Measurements from ENCODE around the gene USO1. TPM values are rescaled to one million over a fixed set of nuclear protein-coding genes. Genes with fewer than 3 reads are reported as not detected.

Gene USO1
- total and polyA plus RNA-seq, 2 of the 13 experiments (the other 11 are each of a cell fraction or from before 2014, with no cell fraction given), result 52.2 to 87.7 TPM

- no TSS peak for BruUV-seq (replicated peaks)
- H2AFZ ChIP-seq (ENCODE audit: low read length), result no peak overlapping the region
- no peaks in the 10 kb centered on the region for H3K79me2 ChIP-seq (ENCODE audit: insufficient read depth, low read length)
- no peaks in the 10 kb centered on the region for H3K36me3 ChIP-seq (replicated peaks in 1 of 2; ENCODE audit: control insufficient read depth in 1 of 2, insufficient read depth in 2 of 2, low read length in 2 of 2)
- H3K9ac ChIP-seq (ENCODE audit: insufficient read depth, low read depth, low read length), result 0 out of 2 replicates have a peak overlapping the region, but pooled peaks have one; percentile 7
- H3K4me3 ChIP-seq (replicated peaks in 1 of 3; ENCODE audit: insufficient read depth in 1 of 3, low read depth in 2 of 3, low read length in 3 of 3), result peak overlapping the region in 2 of 3 experiments; percentile 18 to 25; a peak in 2 of 6 replicates
- no peaks in the 10 kb centered on the region for H3K9me3 ChIP-seq (ENCODE audit: low read length)
- intact Hi-C loops (cut with micrococcal nuclease; ENCODE audit: unreplicated experiment) (no loop called here), in situ Hi-C loops (cut with HindIII; ENCODE audit: extremely low pct_ligation_motif_present, low pct_unique_long_range_greater_than_20kb) (no loop called here)
- H4K20me1 ChIP-seq (ENCODE audit: insufficient read depth, low read length), result no peaks in the 10 kb centered on the region
- peaks cover 61% of the 10 kb centered on the region for H3K4me1 ChIP-seq (ENCODE audit: insufficient read depth, low read length)
- FAIRE-seq, result peak; percentile 72
- H3K27ac ChIP-seq (ENCODE audit: extremely low read length, insufficient read depth, low read length), result peak overlapping the region; percentile 23
- no peaks in the 10 kb centered on the region for H3K27me3 ChIP-seq (ENCODE audit: control insufficient read depth in 1 of 2, insufficient read depth in 2 of 2, low read length in 2 of 2)
- peak; percentile 76 for DNase-seq (ENCODE audit: low spot score)
- H3K4me2 ChIP-seq (ENCODE audit: low read depth, low read length), result peak overlapping the region; percentile 64
- POLR2A ChIA-PET, result no interaction called here
- CTCF ChIA-PET (ENCODE audit: low intra/inter-chr PET ratio, low total read pairs), result no interaction called here
- 20% methylated on average over 3 of the region's 3 CpGs for WGBS (ENCODE audit: low lambda C conversion rate)
- ATAC-seq, result peak; percentile 36
- peak; percentile 66; the same call in 1 of the 2 replicates for TF ChIP-seq CEBPB (IDR thresholded peaks at IDR 0.05; ENCODE audit: borderline replicate concordance, low read depth, low read length)
- TF ChIP-seq ZNF501 (CRISPR knock-in tag; IDR thresholded peaks at IDR 0.05), result no peak
- peak; percentile 73 for TF ChIP-seq ARID5B (CRISPR knock-in tag; IDR thresholded peaks at IDR 0.05)
- TF ChIP-seq NCOR1 (IDR thresholded peaks at IDR 0.05; ENCODE audit: borderline replicate concordance, low read length), result 0 out of 2 replicates have a peak, but pooled peaks have one; percentile 27
- TF ChIP-seq ZFP36 (IDR thresholded peaks at IDR 0.05; ENCODE audit: borderline replicate concordance, low read depth, low read length, partially characterized antibody), result no peak
- peak; percentile 99 for TF ChIP-seq BCL6 (CRISPR knock-in tag; IDR thresholded peaks at IDR 0.05)
- peak; percentile 75 for TF ChIP-seq RARA (CRISPR knock-in tag; IDR thresholded peaks at IDR 0.05)
- 0 out of 2 replicates have a peak, but pooled peaks have one; percentile 8 for TF ChIP-seq POGZ (CRISPR knock-in tag; IDR thresholded peaks at IDR 0.05)
- 0 out of 2 replicates have a peak, but pooled peaks have one; percentile 35 for TF ChIP-seq KAT8 (CRISPR knock-in tag; IDR thresholded peaks at IDR 0.05)
- TF ChIP-seq NR2F2 (IDR thresholded peaks at IDR 0.05; ENCODE audit: borderline replicate concordance, low read depth), result 0 out of 2 replicates have a peak, but pooled peaks have one; percentile 38
- peak; percentile 19; the same call in 1 of the 2 replicates for TF ChIP-seq RXRA (CRISPR knock-in tag; IDR thresholded peaks at IDR 0.05)
- TF ChIP-seq ZNF362 (CRISPR knock-in tag; IDR thresholded peaks at IDR 0.05; ENCODE audit: borderline replicate concordance), result peak; percentile 17; the same call in 1 of the 2 replicates
- TF ChIP-seq GABPB1 (CRISPR knock-in tag; IDR thresholded peaks at IDR 0.05), result 0 out of 2 replicates have a peak, but pooled peaks have one; percentile 14
- TF ChIP-seq SALL1 (CRISPR knock-in tag; IDR thresholded peaks at IDR 0.05), result peak; percentile 13; the same call in 1 of the 2 replicates
- TF ChIP-seq ZNF33A (CRISPR knock-in tag; IDR thresholded peaks at IDR 0.05; ENCODE audit: borderline replicate concordance), result no peak
- TF ChIP-seq FOSL1 (CRISPR knock-in tag; IDR thresholded peaks at IDR 0.05; ENCODE audit: borderline replicate concordance), result peak; percentile 47; the same call in 1 of the 2 replicates
- TF ChIP-seq TEAD3 (CRISPR knock-in tag; optimal IDR thresholded peaks at IDR 0.05; ENCODE audit: borderline replicate concordance), result peak; percentile 15
- no peak for TF ChIP-seq ZBTB20 (CRISPR knock-in tag; IDR thresholded peaks at IDR 0.05; ENCODE audit: borderline replicate concordance, low read depth)
- TF ChIP-seq NFIC (IDR thresholded peaks at IDR 0.05; ENCODE audit: low read length), result peak; percentile 59; the same call in 1 of the 2 replicates
- TF ChIP-seq HIVEP1 (CRISPR knock-in tag; IDR thresholded peaks at IDR 0.05), result no peak
- TF ChIP-seq NCOA2 (CRISPR knock-in tag; IDR thresholded peaks at IDR 0.05), result 0 out of 2 replicates have a peak, but pooled peaks have one; percentile 24
These were observed 119.8 kb downstream of the USO1 start for GRCh38 chr4:75844151-75844662.
